Fibroblast of villous mesenchyme (primary cell): ENCODE measurements around the gene SPECC1. TPM values are rescaled to one million over a fixed set of nuclear protein-coding genes. Genes with fewer than 3 reads are reported as not detected.

Experiments used
- DNase-seq: peaks from one replicate; pipeline ENCODE4 v3.0.0-alpha.2; 2010; ENCODE audit warnings: low read depth
- H3K4me3 ChIP-seq: 2 replicates; pipeline ENCODE4 v1.5.1; 2011; ENCODE audit warnings: low read depth, mild to moderate bottlenecking, low read length
- total RNA-seq: library from RNA; depleted of rRNA; stranded (reverse); fragments of >200 nt; gene quantifications from 2 replicates; pipeline ENCODE4 v1.2.3, GENCODE V29; 2012
- TF ChIP-seq, protein P1 (sequence below): IDR thresholded peaks from 2 replicates; pipeline ENCODE4 v1.5.1; 2012; ENCODE audit warnings: low read depth, mild to moderate bottlenecking, low read length; ENCODE audit not compliant: insufficient read depth

Gene SPECC1
- total RNA-seq, 1 donor, result 148 TPM

- H3K4me3 ChIP-seq, result no peak overlapping the region
- TF ChIP-seq, protein P1, sequence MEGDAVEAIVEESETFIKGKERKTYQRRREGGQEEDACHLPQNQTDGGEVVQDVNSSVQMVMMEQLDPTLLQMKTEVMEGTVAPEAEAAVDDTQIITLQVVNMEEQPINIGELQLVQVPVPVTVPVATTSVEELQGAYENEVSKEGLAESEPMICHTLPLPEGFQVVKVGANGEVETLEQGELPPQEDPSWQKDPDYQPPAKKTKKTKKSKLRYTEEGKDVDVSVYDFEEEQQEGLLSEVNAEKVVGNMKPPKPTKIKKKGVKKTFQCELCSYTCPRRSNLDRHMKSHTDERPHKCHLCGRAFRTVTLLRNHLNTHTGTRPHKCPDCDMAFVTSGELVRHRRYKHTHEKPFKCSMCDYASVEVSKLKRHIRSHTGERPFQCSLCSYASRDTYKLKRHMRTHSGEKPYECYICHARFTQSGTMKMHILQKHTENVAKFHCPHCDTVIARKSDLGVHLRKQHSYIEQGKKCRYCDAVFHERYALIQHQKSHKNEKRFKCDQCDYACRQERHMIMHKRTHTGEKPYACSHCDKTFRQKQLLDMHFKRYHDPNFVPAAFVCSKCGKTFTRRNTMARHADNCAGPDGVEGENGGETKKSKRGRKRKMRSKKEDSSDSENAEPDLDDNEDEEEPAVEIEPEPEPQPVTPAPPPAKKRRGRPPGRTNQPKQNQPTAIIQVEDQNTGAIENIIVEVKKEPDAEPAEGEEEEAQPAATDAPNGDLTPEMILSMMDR, result no peak
- DNase-seq, result no peak
These were observed 233.1 kb downstream of the SPECC1 start for GRCh38 chr17:20242271-20242670.

GRCh38 chr17:20243524-20243923 lies 234.4 kb downstream of the SPECC1 start:
- no peak for DNase-seq
- no peak overlapping the region for H3K4me3 ChIP-seq
- TF ChIP-seq, protein P1, result no peak

DNA sequence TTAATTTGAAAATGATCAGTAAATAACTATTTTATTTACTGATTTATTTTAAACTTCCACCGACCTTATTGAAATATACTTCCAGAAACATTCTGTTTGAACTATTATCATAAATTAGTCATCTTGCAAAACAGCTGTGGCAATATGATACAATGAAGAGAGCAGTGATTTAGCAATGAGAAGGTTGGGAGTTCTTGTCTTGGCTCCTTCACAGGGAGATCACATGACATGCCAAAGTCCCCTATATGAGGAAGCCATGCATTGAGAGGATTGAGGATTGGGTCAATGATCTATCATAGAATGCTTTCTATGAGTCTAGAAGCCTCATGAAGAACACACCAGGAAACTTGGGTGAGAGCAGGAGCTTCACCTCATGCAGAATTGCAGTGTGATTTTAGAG lies 235.5 kb downstream of the SPECC1 start:
- H3K4me3 ChIP-seq, result no peak overlapping the region
- TF ChIP-seq, protein P1, result no peak
- peak; percentile 22 for DNase-seq

DNA sequence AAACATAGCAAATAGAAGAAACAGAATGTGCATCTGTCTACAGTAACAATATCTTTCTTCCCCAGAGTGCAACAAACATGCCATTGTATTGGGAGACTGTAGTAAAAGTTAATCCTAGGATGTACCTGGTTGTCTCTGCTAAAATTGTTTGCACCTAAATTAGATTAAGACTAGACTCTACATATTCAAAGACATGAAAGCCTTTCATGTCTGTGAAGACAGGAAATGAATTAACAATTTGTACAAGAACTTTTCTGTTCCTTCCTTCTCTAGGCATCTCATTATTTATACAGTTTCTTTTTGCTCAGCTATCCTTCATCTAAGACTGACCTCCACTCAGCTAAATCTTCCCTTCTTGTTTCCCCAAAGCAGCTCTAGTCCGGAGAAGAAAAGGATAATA lies 237.5 kb downstream of the SPECC1 start:
- no peak for DNase-seq
- TF ChIP-seq, protein P1, result no peak
- no peak overlapping the region for H3K4me3 ChIP-seq

- TF ChIP-seq, protein P1, result no peak
- no peak for DNase-seq
- H3K4me3 ChIP-seq, result no peak overlapping the region
These were observed 244.2 kb downstream of the SPECC1 start for GRCh38 chr17:20253323-20253722.

- TF ChIP-seq, protein P1, result no peak
- H3K4me3 ChIP-seq, result no peak overlapping the region
These were observed 245.4 kb downstream of the SPECC1 start for GRCh38 chr17:20254541-20254940.

DNA sequence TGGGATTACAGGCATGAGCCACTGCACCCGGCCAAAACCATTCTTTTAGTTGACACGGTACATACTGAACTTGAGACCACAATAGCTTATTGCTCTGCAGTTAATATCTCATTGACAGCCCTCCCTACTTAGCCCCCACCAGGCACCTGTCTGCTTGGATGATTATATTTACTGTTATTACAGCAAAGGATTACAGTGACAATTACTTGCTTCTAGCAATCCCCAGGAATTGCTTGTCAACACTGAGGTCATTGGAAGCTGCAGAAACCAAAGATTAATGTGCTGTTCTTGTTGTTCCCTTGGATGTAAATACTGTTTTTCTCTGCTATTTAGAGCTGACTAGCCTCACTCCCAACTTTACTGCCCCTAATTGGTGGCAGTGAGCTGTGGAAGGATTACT lies 247.0 kb downstream of the SPECC1 start:
- TF ChIP-seq, protein P1, result no peak
- no peak for DNase-seq
- no peak overlapping the region for H3K4me3 ChIP-seq

More at GRCh38 chr17:20254541-20254940, 245.4 kb downstream of the SPECC1 start:
- DNase-seq, result no peak
